ENCODE measurements around the gene GAREM1. TPM values are rescaled to one million over a fixed set of nuclear protein-coding genes. Genes with fewer than 3 reads are reported as not detected.
"Not testable (repeated sequence)": the region's sequence is repeated elsewhere in the genome, so short reads cannot be mapped to it uniquely, and the experiment has no call there.

The GAREM1 gene
- total RNA-seq, 1 donor from 2014 or later, result 5.1 TPM

DNA sequence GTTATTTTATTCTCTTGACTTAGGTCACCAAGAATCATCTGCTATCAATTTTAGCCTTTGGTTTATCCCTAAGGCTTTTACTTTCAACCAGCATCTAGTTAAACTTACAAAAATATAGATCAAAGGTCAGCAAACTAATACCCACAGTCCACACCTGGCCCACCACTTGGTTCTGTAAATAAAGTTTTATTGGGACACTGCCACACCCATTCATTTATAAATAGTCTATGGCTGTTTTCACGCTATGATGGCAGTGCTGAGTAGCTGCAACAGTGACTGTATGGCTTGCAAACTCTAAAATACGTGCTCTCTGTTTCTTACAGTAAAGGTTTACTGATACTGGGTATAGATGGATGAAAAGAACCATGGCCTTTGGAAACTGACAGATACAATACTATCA is 173.8 kb downstream of the GAREM1 start:
- no peaks in the 10 kb centered on the region for H3F3A ChIP-seq (ENCODE audit: low read depth)
- Mint-ChIP-seq H3K27ac (no peak overlapping the region), H3K4me1 (no peaks in the 10 kb centered on the region), H3K27me3 (ENCODE audit: insufficient read depth, low read depth) (peaks cover 2% of the 10 kb centered on the region), H3K4me3 (no peak overlapping the region), H3K36me3 (no peaks in the 10 kb centered on the region), H3K9me3 (no peaks in the 10 kb centered on the region)
- DNase-seq (ENCODE audit: low spot score), result no peak
- H4K20me1 ChIP-seq (ENCODE audit: low read depth), result no peaks in the 10 kb centered on the region
- no peak overlapping the region for H3K4me2 ChIP-seq
- no peaks in the 10 kb centered on the region for H3K27me3 ChIP-seq
- H3K4me1 ChIP-seq, result no peaks in the 10 kb centered on the region
- H3K4me3 ChIP-seq, result no peak overlapping the region
- no peaks in the 10 kb centered on the region for H3K36me3 ChIP-seq
- H3K27ac ChIP-seq, result no peak overlapping the region
- H2AFZ ChIP-seq (replicated peaks), result no peak overlapping the region
- no peaks in the 10 kb centered on the region for H3K79me2 ChIP-seq (ENCODE audit: low read depth)
- no peak overlapping the region for H3K9ac ChIP-seq
- TF ChIP-seq, protein P1, sequence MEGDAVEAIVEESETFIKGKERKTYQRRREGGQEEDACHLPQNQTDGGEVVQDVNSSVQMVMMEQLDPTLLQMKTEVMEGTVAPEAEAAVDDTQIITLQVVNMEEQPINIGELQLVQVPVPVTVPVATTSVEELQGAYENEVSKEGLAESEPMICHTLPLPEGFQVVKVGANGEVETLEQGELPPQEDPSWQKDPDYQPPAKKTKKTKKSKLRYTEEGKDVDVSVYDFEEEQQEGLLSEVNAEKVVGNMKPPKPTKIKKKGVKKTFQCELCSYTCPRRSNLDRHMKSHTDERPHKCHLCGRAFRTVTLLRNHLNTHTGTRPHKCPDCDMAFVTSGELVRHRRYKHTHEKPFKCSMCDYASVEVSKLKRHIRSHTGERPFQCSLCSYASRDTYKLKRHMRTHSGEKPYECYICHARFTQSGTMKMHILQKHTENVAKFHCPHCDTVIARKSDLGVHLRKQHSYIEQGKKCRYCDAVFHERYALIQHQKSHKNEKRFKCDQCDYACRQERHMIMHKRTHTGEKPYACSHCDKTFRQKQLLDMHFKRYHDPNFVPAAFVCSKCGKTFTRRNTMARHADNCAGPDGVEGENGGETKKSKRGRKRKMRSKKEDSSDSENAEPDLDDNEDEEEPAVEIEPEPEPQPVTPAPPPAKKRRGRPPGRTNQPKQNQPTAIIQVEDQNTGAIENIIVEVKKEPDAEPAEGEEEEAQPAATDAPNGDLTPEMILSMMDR (IDR thresholded peaks at IDR 0.05), result no peak
- TF ChIP-seq EZH2phosphoT487 (IDR thresholded peaks at IDR 0.05), result no peak
- no peak for TF ChIP-seq EZH2 (IDR thresholded peaks at IDR 0.05)
- H3K9me3 ChIP-seq (ENCODE audit: low read depth), result no peaks in the 10 kb centered on the region

DNA sequence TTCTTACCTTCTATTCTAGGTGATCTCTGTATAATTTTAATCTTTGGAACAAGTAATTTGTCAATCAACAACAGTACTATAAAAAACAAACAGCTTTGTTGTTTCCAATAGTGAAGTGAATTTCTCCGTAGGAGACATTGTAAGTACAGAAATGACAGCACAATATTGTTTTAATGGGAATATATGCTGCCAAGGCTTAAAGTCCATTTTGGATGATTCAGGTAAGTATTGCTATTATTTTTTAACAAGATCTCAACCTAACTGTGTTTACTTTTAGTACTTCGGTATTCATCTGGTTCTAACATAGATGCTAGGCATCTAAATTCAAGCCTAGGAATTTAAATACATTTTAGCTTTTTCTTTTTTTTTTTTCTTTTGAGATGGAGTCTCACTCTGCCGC is 175.1 kb downstream of the GAREM1 start:
- H3K27me3 ChIP-seq, result no peaks in the 10 kb centered on the region
- no peaks in the 10 kb centered on the region for H3K9me3 Mint-ChIP-seq
- no peaks in the 10 kb centered on the region for H3K9me3 ChIP-seq (ENCODE audit: low read depth)
- H3K36me3 ChIP-seq, result no peaks in the 10 kb centered on the region
- H3K27ac ChIP-seq, result no peak overlapping the region
- TF ChIP-seq EZH2 (IDR thresholded peaks at IDR 0.05), result no peak
- TF ChIP-seq, protein P1 (IDR thresholded peaks at IDR 0.05), result no peak
- TF ChIP-seq EZH2phosphoT487 (IDR thresholded peaks at IDR 0.05), result no peak
- H3K4me1 ChIP-seq, result no peaks in the 10 kb centered on the region
- no peak for DNase-seq (ENCODE audit: low spot score)
- H3K27me3 Mint-ChIP-seq (ENCODE audit: insufficient read depth, low read depth), result peaks cover 2% of the 10 kb centered on the region
- no peaks in the 10 kb centered on the region for H3K79me2 ChIP-seq (ENCODE audit: low read depth)
- H3F3A ChIP-seq (ENCODE audit: low read depth), result no peaks in the 10 kb centered on the region
- no peak overlapping the region for H3K4me3 ChIP-seq
- no peak overlapping the region for H3K9ac ChIP-seq
- no peak overlapping the region for H3K4me3 Mint-ChIP-seq
- no peak overlapping the region for H3K27ac Mint-ChIP-seq
- no peaks in the 10 kb centered on the region for H4K20me1 ChIP-seq (ENCODE audit: low read depth)
- H2AFZ ChIP-seq (replicated peaks), result no peak overlapping the region
- no peaks in the 10 kb centered on the region for H3K36me3 Mint-ChIP-seq
- H3K4me2 ChIP-seq, result no peak overlapping the region
- H3K4me1 Mint-ChIP-seq, result no peaks in the 10 kb centered on the region

DNA sequence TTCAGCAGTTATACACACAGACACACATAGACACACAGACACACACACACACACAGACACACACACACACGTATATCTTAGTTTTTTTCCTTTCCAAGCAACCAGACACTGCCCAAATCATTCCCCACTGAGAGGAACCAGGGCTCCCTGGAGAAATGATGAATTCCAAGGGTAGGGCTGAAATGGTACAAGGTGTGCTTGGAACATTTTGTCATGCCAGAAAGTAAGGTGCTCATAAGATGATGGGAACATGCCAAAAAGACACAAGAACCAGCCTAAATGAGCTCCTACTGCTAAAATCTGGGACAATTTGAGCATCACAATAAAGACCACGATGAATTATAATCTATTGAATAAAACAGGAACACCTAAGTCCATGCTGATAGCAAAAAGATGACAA is 177.6 kb downstream of the GAREM1 start:
- H3K36me3 ChIP-seq, result no peaks in the 10 kb centered on the region
- no peaks in the 10 kb centered on the region for H3F3A ChIP-seq (ENCODE audit: low read depth)
- no peaks in the 10 kb centered on the region for H3K27me3 ChIP-seq
- no peak overlapping the region for H3K4me3 ChIP-seq
- H3K9ac ChIP-seq, result no peak overlapping the region
- no peaks in the 10 kb centered on the region for H3K79me2 ChIP-seq (ENCODE audit: low read depth)
- H3K4me1 Mint-ChIP-seq, result no peaks in the 10 kb centered on the region
- no peak overlapping the region for H3K4me2 ChIP-seq
- no peaks in the 10 kb centered on the region for H3K9me3 ChIP-seq (ENCODE audit: low read depth)
- DNase-seq (ENCODE audit: low spot score), result no peak
- H3K27ac Mint-ChIP-seq, result no peak overlapping the region
- H3K9me3 Mint-ChIP-seq, result no peaks in the 10 kb centered on the region
- no peak overlapping the region for H3K27ac ChIP-seq
- no peaks in the 10 kb centered on the region for H3K4me1 ChIP-seq
- H4K20me1 ChIP-seq (ENCODE audit: low read depth), result no peaks in the 10 kb centered on the region
- TF ChIP-seq EZH2phosphoT487 (IDR thresholded peaks at IDR 0.05) (no peak), EZH2 (IDR thresholded peaks at IDR 0.05) (no peak)
- TF ChIP-seq, protein P1 (IDR thresholded peaks at IDR 0.05), result no peak
- no peak overlapping the region for H3K4me3 Mint-ChIP-seq
- H2AFZ ChIP-seq (replicated peaks), result no peak overlapping the region
- peaks cover 2% of the 10 kb centered on the region for H3K36me3 Mint-ChIP-seq
- no peaks in the 10 kb centered on the region for H3K27me3 Mint-ChIP-seq (ENCODE audit: insufficient read depth, low read depth)

DNA sequence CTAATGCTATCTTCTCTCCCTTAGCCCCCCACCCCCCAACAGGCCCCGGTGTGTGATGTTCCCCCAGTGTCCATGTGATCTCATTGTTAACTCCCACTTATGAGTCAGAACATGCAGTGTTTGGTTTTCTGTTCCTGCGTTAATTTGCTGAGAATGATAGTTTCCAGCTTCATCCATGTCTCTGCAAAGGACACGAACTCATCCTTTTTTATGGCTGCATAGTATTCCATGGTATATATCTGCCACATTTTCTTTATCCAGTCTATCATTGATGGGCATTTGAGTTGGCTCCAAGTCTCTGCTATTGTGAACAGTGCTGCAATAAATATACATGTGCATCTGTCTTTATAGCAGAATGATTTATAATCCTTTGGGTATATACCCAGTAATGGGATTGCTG is 179.1 kb downstream of the GAREM1 start:
- not testable (repeated sequence) for H3K27me3 Mint-ChIP-seq (ENCODE audit: insufficient read depth, low read depth); H3K4me3 ChIP-seq; H4K20me1 ChIP-seq (ENCODE audit: low read depth); H3F3A ChIP-seq (ENCODE audit: low read depth); H3K4me1 ChIP-seq; H3K4me1 Mint-ChIP-seq; H3K4me3 Mint-ChIP-seq; DNase-seq (ENCODE audit: low spot score); H2AFZ ChIP-seq (replicated peaks); H3K9ac ChIP-seq; H3K4me2 ChIP-seq; H3K36me3 Mint-ChIP-seq; H3K9me3 Mint-ChIP-seq; H3K27ac Mint-ChIP-seq; H3K36me3 ChIP-seq; H3K79me2 ChIP-seq (ENCODE audit: low read depth); H3K27ac ChIP-seq; H3K9me3 ChIP-seq (ENCODE audit: low read depth); H3K27me3 ChIP-seq

Measured in neural progenitor cell (in vitro differentiated cells).